Tibial nerve (tissue), 4 donors: ENCODE results near the gene THOC6.

Experiments
- CTCF ChIP-seq, 5 experiments: fragments of 200-600 bp in 3 of 5; fragments of 450-650 bp in 2 of 5; sonication (generic) in 3 of 5; IDR thresholded peaks; one replicate each; pipeline ENCODE4 v1.5.1; 2016 to 2019; ENCODE audit warnings: antibody characterized with exemption in 5 of 5, mild to moderate bottlenecking in 3 of 5, moderate library complexity in 2 of 5
- EP300 ChIP-seq, 2 donors: sonication (generic); formaldehyde crosslinking; IDR thresholded peaks; one replicate each; pipeline ENCODE4 v1.6.1; 2017; ENCODE audit warnings: antibody characterized with exemption in 2 of 2, mild to moderate bottlenecking in 1 of 2
- POLR2A ChIP-seq, 2 donors: fragments of 450-650 bp; IDR thresholded peaks; one replicate each; pipeline ENCODE4 v1.6.1; 2017; ENCODE audit warnings: antibody characterized with exemption in 2 of 2, mild to moderate bottlenecking in 2 of 2, moderate library complexity in 2 of 2

- TF ChIP-seq CTCF (IDR thresholded peaks at IDR 0.05) (no peak), POLR2A (IDR thresholded peaks at IDR 0.05) (no peak), EP300 (IDR thresholded peaks at IDR 0.05) (no peak)
These were observed 14.4 kb downstream of the THOC6 start for GRCh38 chr16:3038256-3038655.
